Right cardiac atrium (tissue), 5 donors: ENCODE results near the gene MT2A. TPM values are rescaled to one million over a fixed set of nuclear protein-coding genes. Genes with fewer than 3 reads are reported as not detected.

ENCODE experiments used
- ATAC-seq, 2 donors: fragments of 200-7000 bp; cut with Tn5 transposase; one replicate each; pipeline versions ENCODE4 v1.8.0 to v1.9.1; 2020; ENCODE audit warnings: moderate library complexity in 2 of 2, mild to moderate bottlenecking in 1 of 2
- DNase-seq, 3 donors: peaks; one replicate each; pipeline ENCODE4 v3.0.0-alpha.2; 2020
- H3K27ac ChIP-seq: one replicate; pipeline ENCODE4 v1.5.1; 2013; ENCODE audit warnings: mild to moderate bottlenecking, low read length, control low read depth, moderate library complexity
- H3K27me3 ChIP-seq: one replicate; pipeline ENCODE4 v1.6.1; 2013; ENCODE audit not compliant: control insufficient read depth, insufficient read depth
- H3K4me1 ChIP-seq: one replicate; pipeline ENCODE4 v1.6.1; 2013; ENCODE audit warnings: low read length; ENCODE audit not compliant: control insufficient read depth, insufficient read depth
- H3K4me3 ChIP-seq: one replicate; pipeline ENCODE4 v1.5.1; 2013; ENCODE audit warnings: low read length, control low read depth
- H3K9me3 ChIP-seq: one replicate; pipeline ENCODE4 v1.6.1; 2013; ENCODE audit warnings: low read length; ENCODE audit not compliant: control insufficient read depth
- WGBS: extraction: QIAGEN DNeasy Blood & Tissue Kit; methylation state at CpG from one replicate; pipeline ENCODE4 v1.1.7; 2013; 5-methylcytosine and 5-hydroxymethylcytosine counted together
- intact Hi-C, 4 donors: fragments of 100-400 bp; cut with DNase I; formaldehyde crosslinking; loops; one replicate each; pipeline versions ENCODE4 v1.11.0 to v1.14.0; 2022 to 2023
- long read RNA-seq, 4 donors: library from polyadenylated mRNA; unstranded; transcript quantifications; one replicate each; pipeline ENCODE4 v2.0.0, GENCODE V29; 2020 to 2021
- polyA plus RNA-seq: library from polyadenylated mRNA; stranded (reverse); fragments of 200-250 nt; gene quantifications from one replicate; pipeline ENCODE4 v1.2.3, GENCODE V29; 2013
- total RNA-seq, 4 donors: library from RNA; stranded (reverse); fragmentation: NEBNext Ultra II Directional; extraction: Animal tissue kit (Norgen Biotek cat#: 25700); gene quantifications; one replicate each; pipeline ENCODE4 v1.2.1, GENCODE V29; 2021
- donor health status: healthy with polysubstance abuse.
- donor health status: DM: no; HTN: yes; CAD: no.
- donor health status: DM: no; HTN: no; CAD: no.
- donor health status: DM: no; HTN: yes; CAD: no; lungs with severe emphysema.
- donor health status: DM: yes; HTN: yes; CAD: no.

MT2A gene
- 100 to 1,000 TPM in 1 of 4 donors, 10 to 100 TPM in 3; 55.6 to 154 (median 83.4) TPM for total RNA-seq
- 140 TPM for polyA plus RNA-seq
- long read RNA-seq, donor 1, transcript MT2A-201 (3 exons, 786 nt) = major isoform, 13 of 13 reads
- long read RNA-seq, donor 1, partial matches to known transcripts = 0 of 13 reads
- long read RNA-seq, donor 1, other reads (novel, unspliced or antisense) = 0 of 13 reads
- long read RNA-seq, donor 2, transcript MT2A-201 (3 exons, 786 nt) = major isoform, 15 of 16 reads
- long read RNA-seq, donor 2, partial matches to known transcripts = 0 of 16 reads
- long read RNA-seq, donor 2, other reads (novel, unspliced or antisense) = 0 of 16 reads
- long read RNA-seq, donor 3, transcript MT2A-203 (1 exons, 903 nt) = major isoform, 5 of 6 reads
- long read RNA-seq, donor 3, partial matches to known transcripts = 0 of 6 reads
- long read RNA-seq, donor 3, other reads (novel, unspliced or antisense) = 0 of 6 reads
- long read RNA-seq, donor 4, transcript MT2A-201 (3 exons, 786 nt) = major isoform, 10 of 12 reads
- long read RNA-seq, donor 4, partial matches to known transcripts = 0 of 12 reads
- long read RNA-seq, donor 4, other reads (novel, unspliced or antisense) = 0 of 12 reads

GRCh38 chr16:56608043-56608875 is at the start of gene MT2A:
TSS of gene MT2A (plus strand) at chr16:56608584. CDS start at chr16:56608656, 72 bp downstream.
- H3K4me3 ChIP-seq = peak within 1 kb of the TSS; percentile 68
- no peaks in the 10 kb centered on the region for H3K9me3 ChIP-seq
- H3K4me1 ChIP-seq = peaks cover 17% of the 10 kb centered on the region
- ATAC-seq (peak; percentile 88 to 90), DNase-seq (peak; percentile 96 to 99 (median 98))
- 5% methylated on average over 62 of the region's 62 CpGs for WGBS
- intact Hi-C loops = loop anchor here in 3 of 4 donors (2.0 to 10.0 kb wide), 3 partner anchors 17 to 97 kb away; partner anchors contain the start of gene MT1E (in 1 of the 3)
- H3K27me3 ChIP-seq = no peaks in the 10 kb centered on the region
- peak within 1 kb of the TSS; percentile 92 for H3K27ac ChIP-seq

- no peak for DNase-seq
- 88% methylated on average over 4 of the region's 4 CpGs for WGBS
Measured at GRCh38 chr16:56559109-56559508, 49.3 kb upstream of the MT2A start.

GRCh38 chr16:56560447-56560846 is 47.9 kb upstream of the MT2A start:
- Histone ChIP-seq H3K27me3 (no peaks in the 10 kb centered on the region), H3K4me3 (no peak overlapping the region), H3K27ac (no peak overlapping the region), H3K4me1 (no peaks in the 10 kb centered on the region), H3K9me3 (no peaks in the 10 kb centered on the region)
- intact Hi-C loops = no loop called here
- DNase-seq = no peak
- WGBS = 40% methylated on average over 1 of the region's 1 CpG
- no peak for ATAC-seq

More at GRCh38 chr16:56559109-56559508, 49.3 kb upstream of the MT2A start:
- no peak for ATAC-seq
- Histone ChIP-seq H3K4me1 (no peaks in the 10 kb centered on the region), H3K4me3 (no peak overlapping the region), H3K27me3 (no peaks in the 10 kb centered on the region), H3K27ac (no peak overlapping the region), H3K9me3 (no peaks in the 10 kb centered on the region)
- intact Hi-C loops = no loop called here

- Histone ChIP-seq H3K9me3 (no peaks in the 10 kb centered on the region), H3K27ac (no peak overlapping the region), H3K27me3 (no peaks in the 10 kb centered on the region), H3K4me3 (no peak overlapping the region), H3K4me1 (no peaks in the 10 kb centered on the region)
- DNase-seq = no peak
- no peak for ATAC-seq
- 66% methylated on average over 1 of the region's 1 CpG for WGBS
- intact Hi-C loops = no loop called here
Measured at GRCh38 chr16:56561126-56561525, 47.3 kb upstream of the MT2A start.

DNA sequence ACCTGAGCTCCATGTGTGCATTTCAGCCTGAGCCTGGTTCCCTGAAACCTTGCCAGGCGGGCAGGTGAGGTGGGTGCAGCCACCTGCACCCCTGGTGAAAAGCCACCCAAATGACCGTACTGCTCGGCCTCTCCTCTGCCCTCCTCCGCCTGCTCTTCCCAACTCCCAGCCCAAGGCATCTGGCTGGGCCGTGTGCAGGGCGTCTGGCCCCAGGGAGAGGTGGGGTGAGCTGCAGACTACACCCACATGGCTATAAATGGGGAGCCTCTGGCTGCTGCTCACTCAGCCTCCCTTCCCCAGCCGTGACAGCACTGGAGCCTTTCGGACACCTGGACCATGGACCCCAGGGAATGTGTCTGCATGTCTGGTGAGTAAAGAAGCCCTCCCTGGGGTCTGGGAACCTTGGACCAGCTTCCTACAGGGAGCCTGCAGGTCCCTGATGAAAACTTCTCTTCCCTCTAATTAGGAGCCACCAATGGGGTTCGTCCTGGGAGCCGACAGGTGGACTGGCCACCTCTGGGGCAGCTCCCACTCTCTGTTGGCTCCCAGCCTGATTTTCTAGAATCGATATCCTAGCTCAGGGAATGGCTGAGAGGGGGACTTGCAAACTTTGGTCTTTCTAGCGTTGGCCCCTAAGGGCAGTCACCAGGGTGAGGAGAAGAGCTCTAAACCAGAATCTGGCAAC is 43.4 kb upstream of the MT2A start, which contains the start of gene MT4:
Gene MT4, plus strand, starts transcription at position 281 of the 685 bp plus-strand sequence. Its CDS starts 56 bp downstream, at position 337.
- Histone ChIP-seq H3K27me3 (no peaks in the 10 kb centered on the region), H3K9me3 (no peaks in the 10 kb centered on the region), H3K27ac (no peak within 1 kb of the TSS), H3K4me1 (no peaks in the 10 kb centered on the region), H3K4me3 (no peak within 1 kb of the TSS)
- ATAC-seq (no peak), DNase-seq (no peak)
- intact Hi-C loops = no loop called here
- 70% methylated on average over 12 of the region's 12 CpGs for WGBS

DNA sequence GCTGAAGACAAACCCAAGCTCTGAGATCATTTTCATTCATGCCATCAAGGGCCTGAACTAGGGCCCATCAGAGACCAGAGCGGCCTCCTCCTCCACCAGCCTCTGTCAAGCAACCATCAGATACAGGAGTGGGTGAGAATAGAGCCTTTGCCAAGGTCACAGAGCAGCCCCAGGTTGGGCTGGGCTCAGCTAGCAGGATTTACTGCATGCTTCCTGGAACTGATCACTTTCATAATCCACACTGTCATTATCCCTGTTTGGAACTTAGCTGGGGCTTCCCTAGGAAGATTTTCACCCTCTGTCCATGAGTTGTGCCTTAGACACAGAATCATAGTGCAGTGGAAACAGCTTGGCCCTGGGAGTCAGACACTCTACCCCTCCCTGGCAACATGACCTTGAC is 38.4 kb upstream of the MT2A start:
- ATAC-seq = no peak
- Histone ChIP-seq H3K27me3 (no peaks in the 10 kb centered on the region), H3K4me1 (no peaks in the 10 kb centered on the region), H3K4me3 (no peak overlapping the region), H3K9me3 (no peaks in the 10 kb centered on the region), H3K27ac (no peak overlapping the region)
- 92% methylated on average over 1 of the region's 1 CpG for WGBS
- intact Hi-C loops = loop anchor here in 1 of 4 donors (10.0 kb wide), 1 partner anchor 135 kb away; no protein-coding TSS in a partner anchor
- DNase-seq = no peak

GRCh38 chr16:56571525-56571924 is 36.9 kb upstream of the MT2A start:
- ATAC-seq (no peak), DNase-seq (no peak)
- H3K4me3 ChIP-seq = no peak overlapping the region
- H3K4me1 ChIP-seq = no peaks in the 10 kb centered on the region
- intact Hi-C loops = loop anchor here in 1 of 4 donors (10.0 kb wide), 1 partner anchor 133 kb away; no protein-coding TSS in a partner anchor
- 69% methylated on average over 11 of the region's 11 CpGs for WGBS
- no peaks in the 10 kb centered on the region for H3K9me3 ChIP-seq
- no peak overlapping the region for H3K27ac ChIP-seq
- H3K27me3 ChIP-seq = no peaks in the 10 kb centered on the region

GRCh38 chr16:56574625-56575024 is 33.8 kb upstream of the MT2A start:
- intact Hi-C loops = loop anchor here in 1 of 4 donors (10.0 kb wide), 1 partner anchor 130 kb away; no protein-coding TSS in a partner anchor

GRCh38 chr16:56576585-56577299 is 31.6 kb upstream of the MT2A start:
- ATAC-seq = peak; percentile 85 to 90
- Histone ChIP-seq H3K4me1 (no peaks in the 10 kb centered on the region), H3K27me3 (no peaks in the 10 kb centered on the region), H3K27ac (no peak overlapping the region), H3K9me3 (no peaks in the 10 kb centered on the region), H3K4me3 (no peak overlapping the region)
- intact Hi-C loops = loop anchor here in 1 of 4 donors (10.0 kb wide), 1 partner anchor 128 kb away; no protein-coding TSS in a partner anchor
- DNase-seq = peak; percentile 72 to 87 (median 83)
- 33% methylated on average over 8 of the region's 8 CpGs for WGBS

More at GRCh38 chr16:56574625-56575024, 33.8 kb upstream of the MT2A start:
- 77% methylated on average over 1 of the region's 1 CpG for WGBS
- DNase-seq (no peak), ATAC-seq (no peak)
- H3K27ac ChIP-seq = no peak overlapping the region
- H3K9me3 ChIP-seq = no peaks in the 10 kb centered on the region
- H3K4me1 ChIP-seq = no peaks in the 10 kb centered on the region
- no peak overlapping the region for H3K4me3 ChIP-seq
- no peaks in the 10 kb centered on the region for H3K27me3 ChIP-seq

- H3K27me3 ChIP-seq = no peaks in the 10 kb centered on the region
- WGBS = 73% methylated on average over 4 of the region's 4 CpGs
- H3K27ac ChIP-seq = no peak overlapping the region
- DNase-seq (no peak), ATAC-seq (no peak)
- H3K4me3 ChIP-seq = no peak overlapping the region
- no peaks in the 10 kb centered on the region for H3K4me1 ChIP-seq
- no peaks in the 10 kb centered on the region for H3K9me3 ChIP-seq
- intact Hi-C loops = loop anchor here in 1 of 4 donors (10.0 kb wide), 1 partner anchor 128 kb away; no protein-coding TSS in a partner anchor
Measured at GRCh38 chr16:56577300-56577625, 31.1 kb upstream of the MT2A start.
